Measurements from ENCODE around the gene CRLF2.

GRCh38 chrX:1164322-1165288, 47.8 kb downstream of the CRLF2 start:
- TF ChIP-seq, protein P1, sequence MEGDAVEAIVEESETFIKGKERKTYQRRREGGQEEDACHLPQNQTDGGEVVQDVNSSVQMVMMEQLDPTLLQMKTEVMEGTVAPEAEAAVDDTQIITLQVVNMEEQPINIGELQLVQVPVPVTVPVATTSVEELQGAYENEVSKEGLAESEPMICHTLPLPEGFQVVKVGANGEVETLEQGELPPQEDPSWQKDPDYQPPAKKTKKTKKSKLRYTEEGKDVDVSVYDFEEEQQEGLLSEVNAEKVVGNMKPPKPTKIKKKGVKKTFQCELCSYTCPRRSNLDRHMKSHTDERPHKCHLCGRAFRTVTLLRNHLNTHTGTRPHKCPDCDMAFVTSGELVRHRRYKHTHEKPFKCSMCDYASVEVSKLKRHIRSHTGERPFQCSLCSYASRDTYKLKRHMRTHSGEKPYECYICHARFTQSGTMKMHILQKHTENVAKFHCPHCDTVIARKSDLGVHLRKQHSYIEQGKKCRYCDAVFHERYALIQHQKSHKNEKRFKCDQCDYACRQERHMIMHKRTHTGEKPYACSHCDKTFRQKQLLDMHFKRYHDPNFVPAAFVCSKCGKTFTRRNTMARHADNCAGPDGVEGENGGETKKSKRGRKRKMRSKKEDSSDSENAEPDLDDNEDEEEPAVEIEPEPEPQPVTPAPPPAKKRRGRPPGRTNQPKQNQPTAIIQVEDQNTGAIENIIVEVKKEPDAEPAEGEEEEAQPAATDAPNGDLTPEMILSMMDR (IDR thresholded peaks at IDR 0.05 in 2 of 3, conservative IDR thresholded peaks at IDR 0.05 in 1 of 3; ENCODE audit: control insufficient read depth in 2 of 3, extremely low read depth in 1 of 3, insufficient read depth in 1 of 3, low read depth in 3 of 3, low read length in 3 of 3), result no peak
- no peak for TF ChIP-seq PBX3 (IDR thresholded peaks at IDR 0.05; ENCODE audit: insufficient replicate concordance, low read depth, low read length)
- no peak for TF ChIP-seq SUPT20H (IDR thresholded peaks at IDR 0.05; ENCODE audit: borderline replicate concordance, control insufficient read depth, low read depth, low read length)
- TF ChIP-seq ATF3 (IDR thresholded peaks at IDR 0.05; ENCODE audit: borderline replicate concordance, extremely low read depth, low read depth, low read length), result no peak
- TF ChIP-seq JUNB (IDR thresholded peaks at IDR 0.05), result no peak
- TF ChIP-seq EZH2 (IDR thresholded peaks at IDR 0.05; ENCODE audit: borderline replicate concordance, control insufficient read depth, low read depth, low read length), result no peak
- TF ChIP-seq, protein P2, sequence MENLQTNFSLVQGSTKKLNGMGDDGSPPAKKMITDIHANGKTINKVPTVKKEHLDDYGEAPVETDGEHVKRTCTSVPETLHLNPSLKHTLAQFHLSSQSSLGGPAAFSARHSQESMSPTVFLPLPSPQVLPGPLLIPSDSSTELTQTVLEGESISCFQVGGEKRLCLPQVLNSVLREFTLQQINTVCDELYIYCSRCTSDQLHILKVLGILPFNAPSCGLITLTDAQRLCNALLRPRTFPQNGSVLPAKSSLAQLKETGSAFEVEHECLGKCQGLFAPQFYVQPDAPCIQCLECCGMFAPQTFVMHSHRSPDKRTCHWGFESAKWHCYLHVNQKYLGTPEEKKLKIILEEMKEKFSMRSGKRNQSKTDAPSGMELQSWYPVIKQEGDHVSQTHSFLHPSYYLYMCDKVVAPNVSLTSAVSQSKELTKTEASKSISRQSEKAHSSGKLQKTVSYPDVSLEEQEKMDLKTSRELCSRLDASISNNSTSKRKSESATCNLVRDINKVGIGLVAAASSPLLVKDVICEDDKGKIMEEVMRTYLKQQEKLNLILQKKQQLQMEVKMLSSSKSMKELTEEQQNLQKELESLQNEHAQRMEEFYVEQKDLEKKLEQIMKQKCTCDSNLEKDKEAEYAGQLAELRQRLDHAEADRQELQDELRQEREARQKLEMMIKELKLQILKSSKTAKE (IDR thresholded peaks at IDR 0.05; ENCODE audit: low read depth, poor library complexity, severe bottlenecking), result no peak
- no peak for TF ChIP-seq CREB1 (IDR thresholded peaks at IDR 0.05; ENCODE audit: low read depth)
- TF ChIP-seq SREBF2 (IDR thresholded peaks at IDR 0.05; ENCODE audit: low read length), result no peak
- TF ChIP-seq, protein P3, sequence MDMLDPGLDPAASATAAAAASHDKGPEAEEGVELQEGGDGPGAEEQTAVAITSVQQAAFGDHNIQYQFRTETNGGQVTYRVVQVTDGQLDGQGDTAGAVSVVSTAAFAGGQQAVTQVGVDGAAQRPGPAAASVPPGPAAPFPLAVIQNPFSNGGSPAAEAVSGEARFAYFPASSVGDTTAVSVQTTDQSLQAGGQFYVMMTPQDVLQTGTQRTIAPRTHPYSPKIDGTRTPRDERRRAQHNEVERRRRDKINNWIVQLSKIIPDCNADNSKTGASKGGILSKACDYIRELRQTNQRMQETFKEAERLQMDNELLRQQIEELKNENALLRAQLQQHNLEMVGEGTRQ (IDR thresholded peaks at IDR 0.05; ENCODE audit: borderline replicate concordance, low read depth, low read length), result no peak
- TF ChIP-seq, protein P4, sequence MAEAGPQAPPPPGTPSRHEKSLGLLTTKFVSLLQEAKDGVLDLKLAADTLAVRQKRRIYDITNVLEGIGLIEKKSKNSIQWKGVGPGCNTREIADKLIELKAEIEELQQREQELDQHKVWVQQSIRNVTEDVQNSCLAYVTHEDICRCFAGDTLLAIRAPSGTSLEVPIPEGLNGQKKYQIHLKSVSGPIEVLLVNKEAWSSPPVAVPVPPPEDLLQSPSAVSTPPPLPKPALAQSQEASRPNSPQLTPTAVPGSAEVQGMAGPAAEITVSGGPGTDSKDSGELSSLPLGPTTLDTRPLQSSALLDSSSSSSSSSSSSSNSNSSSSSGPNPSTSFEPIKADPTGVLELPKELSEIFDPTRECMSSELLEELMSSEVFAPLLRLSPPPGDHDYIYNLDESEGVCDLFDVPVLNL (IDR thresholded peaks at IDR 0.05; ENCODE audit: low read depth, low read length), result no peak
- TF ChIP-seq ESRRA (IDR thresholded peaks at IDR 0.05; ENCODE audit: low read length), result no peak

Data from GM12878 (cell line).